HepG2 (cell line): Measurements from ENCODE around the gene ZDHHC14. TPM values are rescaled to one million over a fixed set of nuclear protein-coding genes. Genes with fewer than 3 reads are reported as not detected.

ENCODE experiments used
- ATAC-seq: fragments of 200-7000 bp; cut with Tn5 transposase; 3 replicates; pipeline ENCODE4 v1.9.1; 2020; ENCODE audit warnings: mild to moderate bottlenecking, moderate library complexity
- BruUV-seq: library from RNA; stranded (reverse); fragments of 400-500 nt; replicated peaks from 2 replicates; lab custom pipeline; 2021; lab: Mats Ljungman, UMichigan
- CTCF ChIA-PET: fragments of 300-600 bp; formaldehyde crosslinking; extraction: SDS; loops from one replicate; lab custom pipeline; 2021; ENCODE audit warnings: low total read pairs, inconsistent platforms, low intra/inter-chr PET ratio; lab: Yijun Ruan, JAX
- POLR2A ChIA-PET: fragments of 350-600 bp; sonication (Branson Sonifier 250); formaldehyde crosslinking; loops from one replicate; lab custom pipeline; 2020; ENCODE audit warnings: antibody characterized with exemption, inconsistent platforms; lab: Yijun Ruan, JAX
- DNase-seq: peaks from one replicate; pipeline ENCODE4 v3.0.0-alpha.2; 2015; ENCODE audit warnings: low spot score
- FAIRE-seq: peaks from 3 replicates; lab custom pipeline; 2011; peaks lifted over from hg19 to GRCh38; lab: Jason Lieb, UNC
- H2AFZ ChIP-seq: one replicate; pipeline ENCODE4 v1.6.1; 2011; ENCODE audit warnings: low read length, inconsistent platforms
- H3K27ac ChIP-seq: fragments of 300-600 bp; 3 replicates; pipeline ENCODE4 v1.8.0; 2011; ENCODE audit warnings: mixed run types, mild to moderate bottlenecking, mixed read lengths, low read length, inconsistent platforms; ENCODE audit not compliant: insufficient read depth; ENCODE audit errors: extremely low read length
- H3K27me3 ChIP-seq, 2 experiments: fragments of 200-600 bp in 1 of 2; 2 replicates in 1 of 2; 3 replicates in 1 of 2; pipeline versions ENCODE4 v1.6.0 to v1.8.0; 2011; ENCODE audit warnings: low read length in 2 of 2, mild to moderate bottlenecking in 2 of 2, moderate library complexity in 2 of 2, inconsistent platforms in 1 of 2; ENCODE audit not compliant: insufficient read depth in 2 of 2, control insufficient read depth in 1 of 2
- H3K36me3 ChIP-seq, 2 experiments: fragments of 200-600 bp in 1 of 2; replicated peaks in 1 of 2; 2 replicates in 1 of 2; 3 replicates in 1 of 2; pipeline versions ENCODE4 v1.5.1 to v1.8.0; 2011; ENCODE audit warnings: low read length in 2 of 2, inconsistent platforms in 1 of 2; ENCODE audit not compliant: insufficient read depth in 2 of 2, control insufficient read depth in 1 of 2
- H3K4me1 ChIP-seq: 2 replicates; pipeline ENCODE4 v1.5.1; 2012; ENCODE audit warnings: low read length, inconsistent platforms; ENCODE audit not compliant: insufficient read depth
- H3K4me2 ChIP-seq: 2 replicates; pipeline ENCODE4 v1.6.0; 2011; ENCODE audit warnings: low read depth, low read length, inconsistent platforms
- H3K4me3 ChIP-seq, 3 experiments: fragments of 200-600 bp in 1 of 3; sonication (generic), shearing (Covaris generic) in 1 of 3; replicated peaks in 1 of 3; 2 replicates each; pipeline ENCODE4 v1.5.1; 2011 to 2016; ENCODE audit warnings: low read length in 3 of 3, inconsistent platforms in 2 of 3, low read depth in 2 of 3, mild to moderate bottlenecking in 2 of 3, control low read depth in 1 of 3, mixed read lengths in 1 of 3; ENCODE audit not compliant: insufficient read depth in 1 of 3
- H3K79me2 ChIP-seq: one replicate; pipeline ENCODE4 v1.6.1; 2011; ENCODE audit warnings: low read length, inconsistent platforms; ENCODE audit not compliant: insufficient read depth
- H3K9ac ChIP-seq: 2 replicates; pipeline ENCODE4 v1.6.0; 2011; ENCODE audit warnings: mild to moderate bottlenecking, low read depth, low read length, inconsistent platforms; ENCODE audit not compliant: insufficient read depth
- H3K9me3 ChIP-seq: 2 replicates; pipeline ENCODE4 v1.5.1; 2012; ENCODE audit warnings: mild to moderate bottlenecking, low read length
- H4K20me1 ChIP-seq: 2 replicates; pipeline ENCODE4 v1.6.0; 2011; ENCODE audit warnings: inconsistent platforms, mild to moderate bottlenecking, low read length, moderate library complexity; ENCODE audit not compliant: insufficient read depth
- CREB1 ChIP-seq, 2 experiments: fragments of 450-650 bp in 1 of 2; IDR thresholded peaks; 2 replicates each; pipeline ENCODE4 v1.6.1; 2016 to 2017; ENCODE audit warnings: control low read depth in 1 of 2, mild to moderate bottlenecking in 1 of 2, missing compliant biosample characterization in 1 of 2, missing genetic modification characterization in 1 of 2
- NCOA2 ChIP-seq: sonication (generic); formaldehyde crosslinking; IDR thresholded peaks from 2 replicates; pipeline ENCODE4 v1.8.0; 2022; ENCODE audit warnings: inconsistent platforms
- ZBTB1 ChIP-seq: sonication (generic); formaldehyde crosslinking; IDR thresholded peaks from 2 replicates; pipeline ENCODE4 v1.4.0; 2020; ENCODE audit warnings: missing genetic modification reagents, borderline replicate concordance
- WGBS: methylation state at CpG from one replicate; pipeline ENCODE4 v1.1.6; 2017; ENCODE audit warnings: low lambda C conversion rate; 5-methylcytosine and 5-hydroxymethylcytosine counted together
- in situ Hi-C: cut with HindIII; loops from 2 replicates; pipeline ENCODE4 v1.10.0; 2017; ENCODE audit warnings: low pct_unique_long_range_greater_than_20kb; ENCODE audit not compliant: extremely low pct_ligation_motif_present
- intact Hi-C: fragments of 100-400 bp; cut with micrococcal nuclease; formaldehyde crosslinking; loops from one replicate; pipeline ENCODE4 v1.10.0; 2022; ENCODE audit not compliant: unreplicated experiment
- polyA plus RNA-seq, 8 experiments: library from polyadenylated mRNA; depleted of rRNA in 3 of 8; stranded (reverse) in 7 of 8; unstranded in 1 of 8; fragments of >200 nt; fragmentation: Illumina TruSeq in 4 of 8; extraction: Trizol in 4 of 8; gene quantifications; 2 replicates each; pipeline versions ENCODE4 v1.2.1 to v1.2.3, GENCODE V29; 2011 to 2016; ENCODE audit warnings: low read depth in 4 of 8, missing spikeins in 1 of 8, mixed read lengths in 1 of 8; ENCODE audit not compliant: insufficient read depth in 1 of 8
- total RNA-seq, 5 experiments: library from RNA; depleted of rRNA; stranded (reverse); fragments of >200 nt; fragmentation: Illumina TruSeq; extraction: Trizol; gene quantifications; 2 replicates each; pipeline ENCODE4 v1.2.3, GENCODE V29; 2016; ENCODE audit warnings: low read depth in 1 of 5
- TF ChIP-seq, protein P1 (sequence below): sonication (generic); formaldehyde crosslinking; IDR thresholded peaks from 2 replicates; pipeline ENCODE4 v1.8.1; 2022; ENCODE audit warnings: low read depth, mild to moderate bottlenecking, missing genetic modification reagents
- TF ChIP-seq, protein P2 (sequence below), 2 experiments: sonication (generic) in 1 of 2; formaldehyde crosslinking in 1 of 2; IDR thresholded peaks; 2 replicates each; pipeline versions ENCODE4 v1.4.0 to v1.6.1; 2016 to 2020; ENCODE audit warnings: borderline replicate concordance in 1 of 2, low read depth in 1 of 2, mild to moderate bottlenecking in 1 of 2, missing genetic modification reagents in 1 of 2

The ZDHHC14 gene
- total and polyA plus RNA-seq, 2 of the 13 experiments (the other 11 are each of a cell fraction or from before 2014, with no cell fraction given): 3.7 to 9.5 TPM

DNA sequence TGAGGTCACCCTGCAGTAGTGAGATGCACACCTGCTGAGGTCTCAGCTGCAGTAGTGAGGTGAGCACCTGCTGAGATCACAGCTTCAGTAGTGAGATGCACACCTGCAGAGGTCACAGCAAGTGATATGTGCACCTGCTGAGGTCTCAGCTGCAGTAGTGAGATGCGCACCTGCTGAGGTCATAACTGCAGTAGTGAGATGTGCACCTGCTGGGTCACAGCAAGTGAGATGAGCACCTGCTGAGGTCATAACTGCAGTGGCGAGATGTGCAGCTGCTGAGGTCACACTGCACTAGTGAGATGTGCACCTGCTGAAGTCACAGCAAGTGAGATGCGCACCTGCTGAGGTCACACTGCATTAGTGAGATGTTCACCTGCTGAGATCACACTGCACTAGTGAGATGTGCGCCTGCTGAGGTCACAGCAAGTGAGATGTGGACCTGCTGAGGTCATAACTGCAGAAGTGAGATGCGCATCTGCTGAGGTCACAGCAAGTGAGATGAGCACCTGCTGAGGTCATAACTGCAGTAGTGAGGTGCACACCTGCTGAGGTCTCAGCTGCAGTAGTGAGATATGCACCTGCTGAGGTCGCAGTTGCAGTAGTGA, 20.8 kb downstream of the ZDHHC14 start:
- Histone ChIP-seq H3K4me2 (no peak overlapping the region), H3K27me3 (no peaks in the 10 kb centered on the region), H2AFZ (no peak overlapping the region), H4K20me1 (no peaks in the 10 kb centered on the region), H3K4me1 (no peaks in the 10 kb centered on the region; the same call in 1 of the 2 replicates), H3K4me3 (no peak overlapping the region), H3K27ac (no peak overlapping the region), H3K79me2 (no peaks in the 10 kb centered on the region), H3K9ac (no peak overlapping the region), H3K9me3 (no peaks in the 10 kb centered on the region), H3K36me3 (no peaks in the 10 kb centered on the region)
- ChIA-PET CTCF (no interaction called here), POLR2A (no interaction called here)
- in situ Hi-C loops: no loop called here
- FAIRE-seq: no peak
- intact Hi-C loops: no loop called here
- TF ChIP-seq ZBTB1: no peak
- TF ChIP-seq, protein P1, sequence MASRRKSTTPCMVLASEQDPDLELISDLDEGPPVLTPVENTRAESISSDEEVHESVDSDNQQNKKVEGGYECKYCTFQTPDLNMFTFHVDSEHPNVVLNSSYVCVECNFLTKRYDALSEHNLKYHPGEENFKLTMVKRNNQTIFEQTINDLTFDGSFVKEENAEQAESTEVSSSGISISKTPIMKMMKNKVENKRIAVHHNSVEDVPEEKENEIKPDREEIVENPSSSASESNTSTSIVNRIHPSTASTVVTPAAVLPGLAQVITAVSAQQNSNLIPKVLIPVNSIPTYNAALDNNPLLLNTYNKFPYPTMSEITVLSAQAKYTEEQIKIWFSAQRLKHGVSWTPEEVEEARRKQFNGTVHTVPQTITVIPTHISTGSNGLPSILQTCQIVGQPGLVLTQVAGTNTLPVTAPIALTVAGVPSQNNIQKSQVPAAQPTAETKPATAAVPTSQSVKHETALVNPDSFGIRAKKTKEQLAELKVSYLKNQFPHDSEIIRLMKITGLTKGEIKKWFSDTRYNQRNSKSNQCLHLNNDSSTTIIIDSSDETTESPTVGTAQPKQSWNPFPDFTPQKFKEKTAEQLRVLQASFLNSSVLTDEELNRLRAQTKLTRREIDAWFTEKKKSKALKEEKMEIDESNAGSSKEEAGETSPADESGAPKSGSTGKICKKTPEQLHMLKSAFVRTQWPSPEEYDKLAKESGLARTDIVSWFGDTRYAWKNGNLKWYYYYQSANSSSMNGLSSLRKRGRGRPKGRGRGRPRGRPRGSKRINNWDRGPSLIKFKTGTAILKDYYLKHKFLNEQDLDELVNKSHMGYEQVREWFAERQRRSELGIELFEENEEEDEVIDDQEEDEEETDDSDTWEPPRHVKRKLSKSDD (CRISPR knock-in tag): 0 out of 2 replicates have a peak, but pooled peaks have one; percentile 44
- TF ChIP-seq, protein P2, sequence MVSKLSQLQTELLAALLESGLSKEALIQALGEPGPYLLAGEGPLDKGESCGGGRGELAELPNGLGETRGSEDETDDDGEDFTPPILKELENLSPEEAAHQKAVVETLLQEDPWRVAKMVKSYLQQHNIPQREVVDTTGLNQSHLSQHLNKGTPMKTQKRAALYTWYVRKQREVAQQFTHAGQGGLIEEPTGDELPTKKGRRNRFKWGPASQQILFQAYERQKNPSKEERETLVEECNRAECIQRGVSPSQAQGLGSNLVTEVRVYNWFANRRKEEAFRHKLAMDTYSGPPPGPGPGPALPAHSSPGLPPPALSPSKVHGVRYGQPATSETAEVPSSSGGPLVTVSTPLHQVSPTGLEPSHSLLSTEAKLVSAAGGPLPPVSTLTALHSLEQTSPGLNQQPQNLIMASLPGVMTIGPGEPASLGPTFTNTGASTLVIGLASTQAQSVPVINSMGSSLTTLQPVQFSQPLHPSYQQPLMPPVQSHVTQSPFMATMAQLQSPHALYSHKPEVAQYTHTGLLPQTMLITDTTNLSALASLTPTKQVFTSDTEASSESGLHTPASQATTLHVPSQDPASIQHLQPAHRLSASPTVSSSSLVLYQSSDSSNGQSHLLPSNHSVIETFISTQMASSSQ (IDR thresholded peaks at IDR 0.05; ENCODE audit: low read depth): no peak
- TF ChIP-seq, protein P2 (CRISPR knock-in tag; IDR thresholded peaks at IDR 0.05; ENCODE audit: borderline replicate concordance): no peak
- no peak for TF ChIP-seq NCOA2
- peak; percentile 52 for TF ChIP-seq CREB1 (IDR thresholded peaks at IDR 0.05)
- no peak for TF ChIP-seq CREB1 (CRISPR knock-in tag; IDR thresholded peaks at IDR 0.05)
- 93% methylated on average over 4 of the region's 6 CpGs for WGBS
- no peak for ATAC-seq
- BruUV-seq: no TSS peak
- no peak for DNase-seq
